GM12892 (cell line): ENCODE measurements around the gene NDUFC2.

Experiments
- POLR2A ChIP-seq: IDR thresholded peaks from 2 replicates; pipeline ENCODE4 v1.6.1; 2011; ENCODE audit warnings: low read depth, low read length, control low read depth
- POLR2AphosphoS5 ChIP-seq: IDR thresholded peaks from 2 replicates; pipeline ENCODE4 v1.6.1; 2011; ENCODE audit warnings: low read depth, low read length, control low read depth

DNA sequence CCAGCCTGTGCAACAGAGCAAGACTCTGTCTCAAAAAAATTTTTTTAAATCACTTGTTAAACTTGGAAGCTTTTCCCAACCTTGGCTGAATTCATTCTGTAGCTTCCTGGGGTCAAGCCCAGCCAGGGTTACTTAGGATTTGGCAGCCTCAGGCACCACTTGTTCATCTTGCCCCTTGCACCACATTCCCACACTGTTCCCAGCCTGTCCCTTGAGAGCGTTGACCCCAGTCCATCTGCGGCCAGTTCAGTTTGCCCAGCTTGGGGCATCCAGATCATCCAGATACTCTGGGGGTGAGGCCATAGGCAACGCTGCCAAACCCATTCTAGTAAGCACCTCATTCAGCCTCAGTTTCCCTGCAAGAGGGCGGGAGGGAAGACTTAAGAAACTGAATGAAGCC lies 24.7 kb downstream of the NDUFC2 start:
- TF ChIP-seq POLR2A = no peak
- no peak for TF ChIP-seq POLR2AphosphoS5
